GM12878 (cell line): Measurements from ENCODE around the gene GPC3. TPM values are rescaled to one million over a fixed set of nuclear protein-coding genes. Genes with fewer than 3 reads are reported as not detected.

Experiments
- ATAC-seq: fragments of 200-7000 bp; cut with Tn5 transposase; 3 replicates; pipeline ENCODE4 v1.9.1; 2020; ENCODE audit warnings: mild to moderate bottlenecking, moderate library complexity
- BruUV-seq: library from RNA; stranded (reverse); fragments of 400-500 nt; replicated peaks from 2 replicates; lab custom pipeline; 2021; lab: Mats Ljungman, UMichigan
- CTCF ChIA-PET: fragments of 300-600 bp; sonication (Branson Sonifier 250); formaldehyde crosslinking; extraction: SDS; loops from one replicate; lab custom pipeline; 2021; ENCODE audit warnings: inconsistent platforms; lab: Yijun Ruan, JAX
- POLR2A ChIA-PET: fragments of 350-600 bp; formaldehyde crosslinking; extraction: SDS; loops from one replicate; lab custom pipeline; 2021; ENCODE audit warnings: inconsistent platforms; lab: Charles Lee
- RAD21 ChIA-PET: fragments of 300-600 bp; sonication (Branson Sonifier 250); formaldehyde crosslinking; loops from one replicate; lab custom pipeline; 2023; ENCODE audit warnings: antibody characterized with exemption; ENCODE audit not compliant: unreplicated experiment; lab: Charles Lee
- SMC1A ChIA-PET: fragments of 300-600 bp; sonication (Branson Sonifier 250); formaldehyde crosslinking; loops from one replicate; lab custom pipeline; 2023; ENCODE audit not compliant: unreplicated experiment, uncharacterized antibody; lab: Charles Lee
- DNase-seq: peaks from one replicate; pipeline ENCODE4 v3.0.0-alpha.2; 2011; ENCODE audit warnings: low read depth, low spot score
- FAIRE-seq: peaks from 3 replicates; lab custom pipeline; 2011; peaks lifted over from hg19 to GRCh38; lab: Jason Lieb, UNC
- H2AFZ ChIP-seq: 2 replicates; pipeline ENCODE4 v1.6.0; 2011; ENCODE audit warnings: low read depth, low read length, control low read depth; ENCODE audit not compliant: control insufficient read depth
- H3K27ac ChIP-seq: 2 replicates; pipeline ENCODE4 v1.5.1; 2011; ENCODE audit warnings: control low read depth; ENCODE audit not compliant: control insufficient read depth, insufficient read depth
- H3K27me3 ChIP-seq, 2 experiments: replicated peaks in 1 of 2; 2 replicates each; pipeline versions ENCODE4 v1.6.0 to v1.6.1; 2011; ENCODE audit warnings: low read length in 1 of 2; ENCODE audit not compliant: control insufficient read depth in 2 of 2, insufficient read depth in 2 of 2
- H3K36me3 ChIP-seq, 2 experiments: 2 replicates each; pipeline ENCODE4 v1.5.1; 2011; ENCODE audit warnings: low read length in 1 of 2; ENCODE audit not compliant: control insufficient read depth in 2 of 2, insufficient read depth in 2 of 2
- H3K4me1 ChIP-seq: 2 replicates; pipeline ENCODE4 v1.6.1; 2011; ENCODE audit warnings: mild to moderate bottlenecking, low read length, moderate library complexity, mixed read lengths; ENCODE audit not compliant: control insufficient read depth, insufficient read depth
- H3K4me2 ChIP-seq: 2 replicates; pipeline ENCODE4 v1.6.0; 2011; ENCODE audit warnings: control low read depth; ENCODE audit not compliant: control insufficient read depth, insufficient read depth
- H3K4me3 ChIP-seq: fragments of 200-600 bp; sonication (generic); 2 replicates; pipeline ENCODE4 v1.5.1; 2016
- H3K79me2 ChIP-seq: 2 replicates; pipeline ENCODE4 v1.6.0; 2011; ENCODE audit warnings: low read length; ENCODE audit not compliant: control insufficient read depth, insufficient read depth
- H3K9ac ChIP-seq: 2 replicates; pipeline ENCODE4 v1.8.0; 2011; ENCODE audit warnings: low read length, control low read depth, mixed read lengths; ENCODE audit not compliant: control insufficient read depth, insufficient read depth
- H3K9me3 ChIP-seq: replicated peaks from 3 replicates; pipeline ENCODE4 v1.5.1; 2011; ENCODE audit warnings: mild to moderate bottlenecking, low read length; ENCODE audit not compliant: control insufficient read depth, insufficient read depth
- H4K20me1 ChIP-seq: 2 replicates; pipeline ENCODE4 v1.6.0; 2011; ENCODE audit not compliant: control insufficient read depth, insufficient read depth
- CEBPB ChIP-seq, 2 experiments: fragments of 150-350 bp in 1 of 2; IDR thresholded peaks; 2 replicates each; pipeline ENCODE4 v1.6.1; 2012 to 2014; ENCODE audit warnings: low read depth in 2 of 2, low read length in 2 of 2, borderline replicate concordance in 1 of 2, inconsistent platforms in 1 of 2
- CHD1 ChIP-seq: IDR thresholded peaks from 2 replicates; pipeline ENCODE4 v1.6.1; 2012; ENCODE audit warnings: low read depth, low read length, improper control_type of control experiment
- EGR1 ChIP-seq, 2 experiments: IDR thresholded peaks; 1 replicate in 1 of 2; 2 replicates in 1 of 2; pipeline ENCODE4 v1.6.1; 2011 to 2012; ENCODE audit warnings: low read depth in 2 of 2, low read length in 2 of 2, borderline replicate concordance in 1 of 2, mild to moderate bottlenecking in 1 of 2, moderate library complexity in 1 of 2
- EP300 ChIP-seq, 2 experiments: fragments of 150-350 bp in 1 of 2; IDR thresholded peaks; 2 replicates each; pipeline ENCODE4 v1.6.1; 2011 to 2012; ENCODE audit warnings: low read depth in 2 of 2, low read length in 2 of 2, borderline replicate concordance in 1 of 2, improper control_type of control experiment in 1 of 2, inconsistent platforms in 1 of 2; ENCODE audit not compliant: control insufficient read depth in 1 of 2
- GABPA ChIP-seq: IDR thresholded peaks from 2 replicates; pipeline ENCODE4 v1.6.1; 2014; ENCODE audit warnings: antibody characterized with exemption, low read depth, mild to moderate bottlenecking, inconsistent platforms
- GATAD2B ChIP-seq: fragments of 450-650 bp; conservative IDR thresholded peaks from 2 replicates; pipeline ENCODE4 v1.6.1; 2017; ENCODE audit warnings: low read depth, mild to moderate bottlenecking, moderate library complexity
- HDAC2 ChIP-seq: fragments of 200-600 bp; sonication (generic); IDR thresholded peaks from 2 replicates; pipeline ENCODE4 v1.6.1; 2017
- HDGF ChIP-seq: fragments of 450-650 bp; IDR thresholded peaks from 2 replicates; pipeline ENCODE4 v1.6.1; 2016; ENCODE audit warnings: antibody characterized with exemption
- KAT2A ChIP-seq: conservative IDR thresholded peaks from 2 replicates; pipeline ENCODE4 v1.6.1; 2011; ENCODE audit warnings: low read depth, low read length; ENCODE audit not compliant: control insufficient read depth
- KLF5 ChIP-seq: fragments of 450-650 bp; IDR thresholded peaks from 2 replicates; pipeline ENCODE4 v1.6.1; 2014; ENCODE audit warnings: mild to moderate bottlenecking; ENCODE audit not compliant: partially characterized antibody
- NBN ChIP-seq: fragments of 450-650 bp; IDR thresholded peaks from 2 replicates; pipeline ENCODE4 v1.6.1; 2016
- NFYB ChIP-seq: IDR thresholded peaks from 2 replicates; pipeline ENCODE4 v1.6.1; 2011; ENCODE audit warnings: low read depth, mild to moderate bottlenecking, low read length, improper control_type of control experiment, moderate library complexity; ENCODE audit not compliant: insufficient read depth
- SIX5 ChIP-seq: IDR thresholded peaks from 2 replicates; pipeline ENCODE4 v1.6.1; 2011; ENCODE audit warnings: mild to moderate bottlenecking, low read depth, low read length, moderate library complexity; ENCODE audit not compliant: severe bottlenecking
- STAT1 ChIP-seq: fragments of 450-650 bp; conservative IDR thresholded peaks from 2 replicates; pipeline ENCODE4 v1.6.1; 2014; ENCODE audit warnings: antibody characterized with exemption, mild to moderate bottlenecking
- YBX1 ChIP-seq: fragments of 450-650 bp; IDR thresholded peaks from 2 replicates; pipeline ENCODE4 v1.6.1; 2016; ENCODE audit warnings: antibody characterized with exemption
- ZNF207 ChIP-seq: fragments of 450-650 bp; IDR thresholded peaks from 2 replicates; pipeline ENCODE4 v1.6.1; 2014; ENCODE audit warnings: antibody characterized with exemption, mild to moderate bottlenecking, borderline replicate concordance
- ZNF274 ChIP-seq: IDR thresholded peaks from one replicate; pipeline ENCODE4 v1.8.0; 2011; ENCODE audit not compliant: insufficient read length, insufficient read depth
- WGBS: methylation state at CpG from one replicate; pipeline ENCODE4 v1.1.6; 2016; ENCODE audit warnings: low lambda C conversion rate; ENCODE audit not compliant: insufficient replicate concordance, insufficient coverage; ENCODE audit errors: missing lambda C conversion rate; 5-methylcytosine and 5-hydroxymethylcytosine counted together
- in situ Hi-C: fragments of 300-500 bp; cut with MboI; formaldehyde crosslinking; loops from 9 replicates; pipeline ENCODE4 v1.14.3; 2018; ENCODE audit warnings: mixed read lengths
- intact Hi-C: fragments of 100-400 bp; cut with micrococcal nuclease; formaldehyde crosslinking; loops from one replicate; pipeline ENCODE4 v1.14.2; 2022; ENCODE audit not compliant: unreplicated experiment
- polyA plus RNA-seq, 11 experiments: library from polyadenylated mRNA; depleted of rRNA in 4 of 11; unstranded in 6 of 11; stranded (reverse) in 5 of 11; fragments of >200 nt; fragmentation: Nextera tagmentation in 4 of 11; fragmentation: Illumina TruSeq in 1 of 11; extraction: Ambion mirVana in 4 of 11; extraction: Trizol in 1 of 11; gene quantifications; 1 replicate in 1 of 11; 2 replicates in 10 of 11; pipeline versions ENCODE4 v1.2.1 to v1.2.3, GENCODE V29; 2011 to 2016; ENCODE audit warnings: inconsistent platforms in 2 of 11, missing spikeins in 2 of 11, low read depth in 1 of 11
- total RNA-seq, 4 experiments: library from RNA; depleted of rRNA in 3 of 4; stranded (reverse); fragments of >200 nt in 3 of 4; fragmentation: Illumina TruSeq in 1 of 4; extraction: Trizol in 1 of 4; gene quantifications; 2 replicates each; pipeline versions ENCODE4 v1.2.1 to v1.2.3, GENCODE V29; 2013 to 2021
- TF ChIP-seq, protein P1 (sequence below): fragments of 450-650 bp; IDR thresholded peaks from 2 replicates; pipeline ENCODE4 v1.6.1; 2018; ENCODE audit warnings: mild to moderate bottlenecking, low read depth, moderate library complexity; ENCODE audit not compliant: partially characterized antibody
- TF ChIP-seq, protein P2 (sequence below): IDR thresholded peaks from 2 replicates; pipeline ENCODE4 v1.6.1; 2012; ENCODE audit warnings: low read depth, low read length, improper control_type of control experiment

Gene GPC3
- total and polyA plus RNA-seq, 10 of the 15 experiments (the other 5 are each of a cell fraction or from before 2014, with no cell fraction given): 0.09 to 0.82 TPM; not detected in 8

DNA sequence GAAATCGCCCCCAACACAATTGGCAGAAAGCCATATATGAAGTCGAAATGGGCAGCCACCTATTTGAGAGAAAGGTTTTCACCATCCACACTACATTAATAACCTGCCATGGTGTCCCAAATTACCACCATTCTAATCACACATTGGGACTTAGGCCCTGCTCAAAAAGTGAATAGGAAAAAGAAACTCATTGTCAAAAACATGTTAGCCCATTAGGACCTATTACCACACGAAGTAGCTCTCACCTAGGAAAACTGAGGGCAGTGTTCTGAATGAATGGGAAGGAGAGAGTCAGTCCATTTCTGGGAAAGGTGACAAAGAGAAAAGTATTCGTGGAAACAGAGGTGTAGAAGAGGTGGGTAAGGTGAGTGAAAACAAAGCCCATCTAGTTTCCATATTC lies 60.8 kb downstream of the GPC3 start (continued):
- TF ChIP-seq, protein P1, sequence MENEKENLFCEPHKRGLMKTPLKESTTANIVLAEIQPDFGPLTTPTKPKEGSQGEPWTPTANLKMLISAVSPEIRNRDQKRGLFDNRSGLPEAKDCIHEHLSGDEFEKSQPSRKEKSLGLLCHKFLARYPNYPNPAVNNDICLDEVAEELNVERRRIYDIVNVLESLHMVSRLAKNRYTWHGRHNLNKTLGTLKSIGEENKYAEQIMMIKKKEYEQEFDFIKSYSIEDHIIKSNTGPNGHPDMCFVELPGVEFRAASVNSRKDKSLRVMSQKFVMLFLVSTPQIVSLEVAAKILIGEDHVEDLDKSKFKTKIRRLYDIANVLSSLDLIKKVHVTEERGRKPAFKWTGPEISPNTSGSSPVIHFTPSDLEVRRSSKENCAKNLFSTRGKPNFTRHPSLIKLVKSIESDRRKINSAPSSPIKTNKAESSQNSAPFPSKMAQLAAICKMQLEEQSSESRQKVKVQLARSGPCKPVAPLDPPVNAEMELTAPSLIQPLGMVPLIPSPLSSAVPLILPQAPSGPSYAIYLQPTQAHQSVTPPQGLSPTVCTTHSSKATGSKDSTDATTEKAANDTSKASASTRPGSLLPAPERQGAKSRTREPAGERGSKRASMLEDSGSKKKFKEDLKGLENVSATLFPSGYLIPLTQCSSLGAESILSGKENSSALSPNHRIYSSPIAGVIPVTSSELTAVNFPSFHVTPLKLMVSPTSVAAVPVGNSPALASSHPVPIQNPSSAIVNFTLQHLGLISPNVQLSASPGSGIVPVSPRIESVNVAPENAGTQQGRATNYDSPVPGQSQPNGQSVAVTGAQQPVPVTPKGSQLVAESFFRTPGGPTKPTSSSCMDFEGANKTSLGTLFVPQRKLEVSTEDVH: no peak
- TF ChIP-seq HDAC2 (no peak), STAT1 (no peak), ZNF274 (no peak), EP300 (IDR thresholded peaks at IDR 0.05; ENCODE audit: borderline replicate concordance in 1 of 2, control insufficient read depth in 1 of 2, low read depth in 2 of 2, low read length in 2 of 2) (no peak), EGR1 (IDR thresholded peaks at IDR 0.05; ENCODE audit: borderline replicate concordance in 1 of 2, low read depth in 2 of 2, low read length in 2 of 2) (no peak)

DNA sequence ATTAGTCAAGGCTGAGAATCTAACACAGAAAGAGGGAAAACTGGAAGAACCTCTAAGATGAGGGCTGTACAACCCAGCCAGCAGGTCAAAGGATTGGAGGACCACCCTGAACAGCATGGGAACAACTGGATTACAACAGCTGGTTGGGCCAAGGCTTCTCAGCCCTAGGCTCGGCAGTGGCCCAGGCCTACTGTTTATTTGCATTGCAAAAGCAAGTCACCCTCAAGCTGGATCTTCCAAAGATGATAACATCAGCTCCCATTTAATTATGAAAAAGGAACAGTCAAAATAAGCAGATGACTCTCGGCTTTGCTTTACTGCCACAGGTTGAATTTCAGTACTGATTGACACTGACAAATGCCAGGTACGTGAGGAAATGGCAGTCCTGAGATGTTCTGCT lies 61.8 kb downstream of the GPC3 start:
- Histone ChIP-seq H3K9me3 (no peaks in the 10 kb centered on the region; the same call in 2 of the 3 replicates), H3K79me2 (no peaks in the 10 kb centered on the region), H3K4me2 (no peak overlapping the region), H3K36me3 (no peaks in the 10 kb centered on the region), H3K27me3 (no peaks in the 10 kb centered on the region), H3K4me1 (no peaks in the 10 kb centered on the region), H3K9ac (no peak overlapping the region), H4K20me1 (no peaks in the 10 kb centered on the region), H2AFZ (peak overlapping the region; percentile 68), H3K4me3 (no peak overlapping the region), H3K27ac (no peak overlapping the region)
- in situ Hi-C loops (no loop called here), intact Hi-C loops (no loop called here)
- ChIA-PET POLR2A (no interaction called here), RAD21 (interaction anchor here (4.4 kb wide), 1 partner anchor 131 kb away, joined by 29 read pairs; no protein-coding TSS in a partner anchor), SMC1A (interaction anchor here (1.1 to 4.2 kb wide), 3 partner anchors 130 to 473 kb away, joined by 3 to 34 read pairs (median 5); no protein-coding TSS in a partner anchor), CTCF (interaction anchor here (0.6 to 5.5 kb wide), 4 partner anchors 10 to 131 kb away, joined by 3 to 77 read pairs (median 12); no protein-coding TSS in a partner anchor)
- TF ChIP-seq NFYB (no peak), GATAD2B (no peak), KLF5 (no peak), CHD1 (no peak), CEBPB (IDR thresholded peaks at IDR 0.05; ENCODE audit: borderline replicate concordance in 1 of 2, low read depth in 2 of 2, low read length in 2 of 2) (no peak), SIX5 (no peak), YBX1 (no peak), HDGF (no peak), GABPA (no peak), NBN (no peak), ZNF207 (no peak), KAT2A (no peak)
- TF ChIP-seq, protein P2, sequence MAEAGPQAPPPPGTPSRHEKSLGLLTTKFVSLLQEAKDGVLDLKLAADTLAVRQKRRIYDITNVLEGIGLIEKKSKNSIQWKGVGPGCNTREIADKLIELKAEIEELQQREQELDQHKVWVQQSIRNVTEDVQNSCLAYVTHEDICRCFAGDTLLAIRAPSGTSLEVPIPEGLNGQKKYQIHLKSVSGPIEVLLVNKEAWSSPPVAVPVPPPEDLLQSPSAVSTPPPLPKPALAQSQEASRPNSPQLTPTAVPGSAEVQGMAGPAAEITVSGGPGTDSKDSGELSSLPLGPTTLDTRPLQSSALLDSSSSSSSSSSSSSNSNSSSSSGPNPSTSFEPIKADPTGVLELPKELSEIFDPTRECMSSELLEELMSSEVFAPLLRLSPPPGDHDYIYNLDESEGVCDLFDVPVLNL: no peak
- WGBS: 27% methylated on average over 3 of the region's 3 CpGs
- no TSS peak for BruUV-seq
- DNase-seq (no peak), FAIRE-seq (no peak), ATAC-seq (no peak)
